ENCODE data around the gene SNX6.
"Not testable (repeated sequence)": the region's sequence is repeated elsewhere in the genome, so short reads cannot be mapped to it uniquely, and the experiment has no call there.

The SNX6 gene

GRCh38 chr14:34629657-34630529, at the start of gene SNX6:
TSS of gene SNX6 (minus strand) at chr14:34630148. CDS start at chr14:34630116, 32 bp downstream.
- in situ Hi-C loops (cut with MboI; ENCODE audit: low sequenced_read_pairs): no loop called here

- in situ Hi-C loops (cut with MboI; ENCODE audit: low sequenced_read_pairs): no loop called here
These were observed 48.8 kb upstream of the SNX6 start for GRCh38 chr14:34678735-34679134.

- in situ Hi-C loops (cut with MboI; ENCODE audit: low sequenced_read_pairs): no loop called here
These were observed 48.4 kb upstream of the SNX6 start for GRCh38 chr14:34678306-34678705.

GRCh38 chr14:34676516-34677211, 46.7 kb upstream of the SNX6 start:
- in situ Hi-C loops (cut with MboI; ENCODE audit: low sequenced_read_pairs): no loop called here

GRCh38 chr14:34673702-34674101, 43.8 kb upstream of the SNX6 start:
- in situ Hi-C loops (cut with MboI; ENCODE audit: low sequenced_read_pairs): no loop called here

GRCh38 chr14:34671716-34672115, 41.8 kb upstream of the SNX6 start:
- in situ Hi-C loops (cut with MboI; ENCODE audit: low sequenced_read_pairs): no loop called here

GRCh38 chr14:34668111-34668510, 38.2 kb upstream of the SNX6 start:
- in situ Hi-C loops (cut with MboI; ENCODE audit: low sequenced_read_pairs): no loop called here

- in situ Hi-C loops (cut with MboI; ENCODE audit: low sequenced_read_pairs): no loop called here
These were observed 37.1 kb upstream of the SNX6 start for GRCh38 chr14:34667007-34667406.

GRCh38 chr14:34665785-34666435, 36.0 kb upstream of the SNX6 start:
- in situ Hi-C loops (cut with MboI; ENCODE audit: low sequenced_read_pairs): no loop called here

- in situ Hi-C loops (cut with MboI; ENCODE audit: low sequenced_read_pairs): no loop called here
These were observed 32.7 kb upstream of the SNX6 start for GRCh38 chr14:34662561-34663088.

GRCh38 chr14:34660796-34661195, 30.8 kb upstream of the SNX6 start:
- in situ Hi-C loops (cut with MboI; ENCODE audit: low sequenced_read_pairs): no loop called here

GRCh38 chr14:34655959-34656358, 26.0 kb upstream of the SNX6 start:
- in situ Hi-C loops (cut with MboI; ENCODE audit: low sequenced_read_pairs): no loop called here

- in situ Hi-C loops (cut with MboI; ENCODE audit: low sequenced_read_pairs): not testable (repeated sequence)
These were observed 23.1 kb upstream of the SNX6 start for GRCh38 chr14:34653073-34653472.

GRCh38 chr14:34652348-34652747, 22.4 kb upstream of the SNX6 start:
- in situ Hi-C loops (cut with MboI; ENCODE audit: low sequenced_read_pairs): not testable (repeated sequence)

GRCh38 chr14:34650786-34651584, 21.0 kb upstream of the SNX6 start:
- in situ Hi-C loops (cut with MboI; ENCODE audit: low sequenced_read_pairs): no loop called here

GRCh38 chr14:34650006-34650405, 20.1 kb upstream of the SNX6 start:
- in situ Hi-C loops (cut with MboI; ENCODE audit: low sequenced_read_pairs): not testable (repeated sequence)

GRCh38 chr14:34649344-34649743, 19.4 kb upstream of the SNX6 start:
- in situ Hi-C loops (cut with MboI; ENCODE audit: low sequenced_read_pairs): no loop called here

- in situ Hi-C loops (cut with MboI; ENCODE audit: low sequenced_read_pairs): no loop called here
These were observed 16.8 kb upstream of the SNX6 start for GRCh38 chr14:34646570-34647255.

GRCh38 chr14:34643361-34643760, 13.4 kb upstream of the SNX6 start:
- in situ Hi-C loops (cut with MboI; ENCODE audit: low sequenced_read_pairs): no loop called here

GRCh38 chr14:34642595-34642994, 12.6 kb upstream of the SNX6 start:
- in situ Hi-C loops (cut with MboI; ENCODE audit: low sequenced_read_pairs): no loop called here
